ENCODE results near the gene SPACA1.

GRCh38 chr6:88004707-88005106, 42.9 kb upstream of the SPACA1 start:
- TF ChIP-seq CTCF (IDR thresholded peaks at IDR 0.05) (no peak), POLR2A (IDR thresholded peaks at IDR 0.05) (no peak)
